A549 (cell line): Measurements from ENCODE around the gene SLC12A7.

Experiments used
- CEBPB ChIP-seq, 2 experiments: fragments of >200 bp in 1 of 2; sonication (Bioruptor Twin) in 1 of 2; formaldehyde crosslinking in 1 of 2; IDR thresholded peaks; 2 replicates each; pipeline ENCODE4 v1.6.1; 2012 to 2016
- EP300 ChIP-seq, 2 experiments: fragments of >200 bp; sonication (Bioruptor Twin); formaldehyde crosslinking; IDR thresholded peaks; 2 replicates in 1 of 2; 3 replicates in 1 of 2; pipeline ENCODE4 v1.6.1; 2016 to 2017
- HDAC2 ChIP-seq: fragments of 200-600 bp; sonication (generic); IDR thresholded peaks from 2 replicates; pipeline ENCODE4 v1.6.1; 2016
- JUN ChIP-seq, 2 experiments: fragments of >200 bp; sonication (Bioruptor Twin); formaldehyde crosslinking; IDR thresholded peaks; 2 replicates in 1 of 2; 3 replicates in 1 of 2; pipeline ENCODE4 v1.6.1; 2016 to 2017
- MYC ChIP-seq: IDR thresholded peaks from 2 replicates; pipeline ENCODE4 v1.6.1; 2012; ENCODE audit warnings: mild to moderate bottlenecking, inconsistent platforms, low read length, improper control_type of control experiment, borderline replicate concordance
- POLR2A ChIP-seq: IDR thresholded peaks from 2 replicates; pipeline ENCODE4 v1.6.1; 2012; ENCODE audit warnings: mild to moderate bottlenecking, low read length
- SMC3 ChIP-seq: fragments of >200 bp; sonication (Bioruptor Twin); formaldehyde crosslinking; IDR thresholded peaks from 3 replicates; pipeline ENCODE4 v1.6.1; 2018; ENCODE audit warnings: inconsistent platforms
- TP53 ChIP-seq: fragments of 250-450 bp; sonication (Bioruptor Pico); IDR thresholded peaks from 2 replicates; pipeline ENCODE4 v1.5.0; 2021; ENCODE audit warnings: mild to moderate bottlenecking, moderate library complexity
- TF ChIP-seq, protein P1 (sequence below): fragments of >200 bp; sonication (Bioruptor Twin); formaldehyde crosslinking; IDR thresholded peaks from 3 replicates; pipeline ENCODE4 v1.5.1; 2016
- TF ChIP-seq, protein P2 (sequence below): fragments of 450-650 bp; IDR thresholded peaks from 2 replicates; pipeline ENCODE4 v1.6.1; 2014; ENCODE audit warnings: antibody characterized with exemption
- TF ChIP-seq, protein P3 (sequence below): fragments of 150-350 bp; IDR thresholded peaks from 2 replicates; pipeline ENCODE4 v1.6.1; 2014; ENCODE audit warnings: low read depth, mild to moderate bottlenecking, low read length
- TF ChIP-seq, protein P4 (sequence below): IDR thresholded peaks from 2 replicates; pipeline ENCODE4 v1.6.1; 2012

DNA sequence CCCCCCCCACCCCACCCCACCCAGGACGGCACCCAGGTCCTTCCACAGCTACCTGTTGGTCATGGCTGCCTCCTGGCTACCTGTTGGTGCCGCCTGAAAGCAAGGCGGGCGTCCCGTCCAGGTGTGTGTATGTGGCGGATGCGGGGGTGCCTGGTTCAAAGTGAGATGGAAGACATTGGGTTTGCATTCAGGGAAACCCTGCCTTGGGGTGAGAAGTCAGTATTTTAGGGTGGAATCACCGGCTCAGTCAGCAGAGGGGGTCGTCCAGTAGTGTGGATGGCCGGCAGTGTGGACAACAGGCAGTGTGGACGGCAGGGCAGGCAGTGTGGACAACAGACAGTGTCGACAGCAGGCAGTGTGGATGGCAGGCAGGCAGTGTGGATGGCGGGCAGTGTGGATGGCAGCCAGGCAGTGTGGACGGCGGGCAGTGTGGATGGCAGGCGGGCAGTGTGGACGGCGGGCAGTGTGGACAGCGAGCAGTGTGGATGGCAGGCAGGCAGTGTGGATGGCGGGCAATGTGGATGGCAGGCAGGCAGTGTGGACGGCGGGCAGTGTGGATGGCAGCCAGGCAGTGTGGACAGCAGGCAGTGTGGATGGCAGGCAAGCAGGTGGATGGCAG, 75.2 kb downstream of the SLC12A7 start:
- TF ChIP-seq SMC3 (no peak), CEBPB (IDR thresholded peaks at IDR 0.05) (no peak), JUN (IDR thresholded peaks at IDR 0.05) (no peak), POLR2A (no peak), MYC (no peak), TP53 (no peak), EP300 (IDR thresholded peaks at IDR 0.05) (no peak), HDAC2 (no peak)
- TF ChIP-seq, protein P1, sequence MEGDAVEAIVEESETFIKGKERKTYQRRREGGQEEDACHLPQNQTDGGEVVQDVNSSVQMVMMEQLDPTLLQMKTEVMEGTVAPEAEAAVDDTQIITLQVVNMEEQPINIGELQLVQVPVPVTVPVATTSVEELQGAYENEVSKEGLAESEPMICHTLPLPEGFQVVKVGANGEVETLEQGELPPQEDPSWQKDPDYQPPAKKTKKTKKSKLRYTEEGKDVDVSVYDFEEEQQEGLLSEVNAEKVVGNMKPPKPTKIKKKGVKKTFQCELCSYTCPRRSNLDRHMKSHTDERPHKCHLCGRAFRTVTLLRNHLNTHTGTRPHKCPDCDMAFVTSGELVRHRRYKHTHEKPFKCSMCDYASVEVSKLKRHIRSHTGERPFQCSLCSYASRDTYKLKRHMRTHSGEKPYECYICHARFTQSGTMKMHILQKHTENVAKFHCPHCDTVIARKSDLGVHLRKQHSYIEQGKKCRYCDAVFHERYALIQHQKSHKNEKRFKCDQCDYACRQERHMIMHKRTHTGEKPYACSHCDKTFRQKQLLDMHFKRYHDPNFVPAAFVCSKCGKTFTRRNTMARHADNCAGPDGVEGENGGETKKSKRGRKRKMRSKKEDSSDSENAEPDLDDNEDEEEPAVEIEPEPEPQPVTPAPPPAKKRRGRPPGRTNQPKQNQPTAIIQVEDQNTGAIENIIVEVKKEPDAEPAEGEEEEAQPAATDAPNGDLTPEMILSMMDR: no peak
- TF ChIP-seq, protein P2, sequence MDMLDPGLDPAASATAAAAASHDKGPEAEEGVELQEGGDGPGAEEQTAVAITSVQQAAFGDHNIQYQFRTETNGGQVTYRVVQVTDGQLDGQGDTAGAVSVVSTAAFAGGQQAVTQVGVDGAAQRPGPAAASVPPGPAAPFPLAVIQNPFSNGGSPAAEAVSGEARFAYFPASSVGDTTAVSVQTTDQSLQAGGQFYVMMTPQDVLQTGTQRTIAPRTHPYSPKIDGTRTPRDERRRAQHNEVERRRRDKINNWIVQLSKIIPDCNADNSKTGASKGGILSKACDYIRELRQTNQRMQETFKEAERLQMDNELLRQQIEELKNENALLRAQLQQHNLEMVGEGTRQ: no peak
- TF ChIP-seq, protein P3, sequence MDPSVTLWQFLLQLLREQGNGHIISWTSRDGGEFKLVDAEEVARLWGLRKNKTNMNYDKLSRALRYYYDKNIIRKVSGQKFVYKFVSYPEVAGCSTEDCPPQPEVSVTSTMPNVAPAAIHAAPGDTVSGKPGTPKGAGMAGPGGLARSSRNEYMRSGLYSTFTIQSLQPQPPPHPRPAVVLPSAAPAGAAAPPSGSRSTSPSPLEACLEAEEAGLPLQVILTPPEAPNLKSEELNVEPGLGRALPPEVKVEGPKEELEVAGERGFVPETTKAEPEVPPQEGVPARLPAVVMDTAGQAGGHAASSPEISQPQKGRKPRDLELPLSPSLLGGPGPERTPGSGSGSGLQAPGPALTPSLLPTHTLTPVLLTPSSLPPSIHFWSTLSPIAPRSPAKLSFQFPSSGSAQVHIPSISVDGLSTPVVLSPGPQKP: no peak
- TF ChIP-seq, protein P4, sequence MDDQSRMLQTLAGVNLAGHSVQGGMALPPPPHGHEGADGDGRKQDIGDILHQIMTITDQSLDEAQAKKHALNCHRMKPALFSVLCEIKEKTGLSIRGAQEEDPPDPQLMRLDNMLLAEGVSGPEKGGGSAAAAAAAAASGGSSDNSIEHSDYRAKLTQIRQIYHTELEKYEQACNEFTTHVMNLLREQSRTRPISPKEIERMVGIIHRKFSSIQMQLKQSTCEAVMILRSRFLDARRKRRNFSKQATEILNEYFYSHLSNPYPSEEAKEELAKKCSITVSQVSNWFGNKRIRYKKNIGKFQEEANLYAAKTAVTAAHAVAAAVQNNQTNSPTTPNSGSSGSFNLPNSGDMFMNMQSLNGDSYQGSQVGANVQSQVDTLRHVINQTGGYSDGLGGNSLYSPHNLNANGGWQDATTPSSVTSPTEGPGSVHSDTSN: no peak
